Tibial artery (tissue), 4 donors: ENCODE measurements around the gene IGF2BP1.

Source experiments
- DNase-seq, 2 donors: peaks; one replicate each; pipeline ENCODE4 v3.0.0-alpha.2; 2019
- H3K27ac ChIP-seq, 2 donors: fragments of 200-600 bp; sonication (generic) in 1 of 2; 1 replicate in 1 of 2; 2 replicates in 1 of 2; pipeline ENCODE4 v1.5.1; 2018 to 2019; ENCODE audit warnings: mild to moderate bottlenecking in 1 of 2
- H3K27me3 ChIP-seq, 2 donors: fragments of 200-600 bp; sonication (generic) in 1 of 2; one replicate each; pipeline versions ENCODE4 v1.5.1 to v1.6.0; 2016 to 2019
- H3K36me3 ChIP-seq, 3 donors: fragments of 200-600 bp; sonication (generic) in 2 of 3; one replicate each; pipeline ENCODE4 v1.5.1; 2016 to 2019; ENCODE audit warnings: mild to moderate bottlenecking in 2 of 3
- H3K4me1 ChIP-seq, 4 donors: fragments of 200-600 bp; sonication (generic) in 2 of 4; 1 replicate in 3 of 4; 2 replicates in 1 of 4; pipeline ENCODE4 v1.5.1; 2016 to 2019
- H3K4me3 ChIP-seq, 2 donors: fragments of 200-600 bp; sonication (generic) in 1 of 2; 1 replicate in 1 of 2; 2 replicates in 1 of 2; pipeline ENCODE4 v1.5.1; 2018 to 2019; ENCODE audit warnings: mild to moderate bottlenecking in 2 of 2
- H3K9me3 ChIP-seq, 3 donors: fragments of 200-600 bp; sonication (generic) in 1 of 3; one replicate each; pipeline ENCODE4 v1.5.1; 2016 to 2019
- intact Hi-C: fragments of 100-400 bp; cut with DNase I; formaldehyde crosslinking; loops from one replicate; pipeline ENCODE4 v1.15.0; 2023; ENCODE audit warnings: low total_unique reads
- TF ChIP-seq, protein P1 (sequence below), 2 experiments: fragments of 200-600 bp in 1 of 2; fragments of 450-650 bp in 1 of 2; IDR thresholded peaks; one replicate each; pipeline ENCODE4 v1.5.1; 2017 to 2019; ENCODE audit warnings: antibody characterized with exemption in 2 of 2, mild to moderate bottlenecking in 1 of 2, moderate library complexity in 1 of 2

IGF2BP1 gene

DNA sequence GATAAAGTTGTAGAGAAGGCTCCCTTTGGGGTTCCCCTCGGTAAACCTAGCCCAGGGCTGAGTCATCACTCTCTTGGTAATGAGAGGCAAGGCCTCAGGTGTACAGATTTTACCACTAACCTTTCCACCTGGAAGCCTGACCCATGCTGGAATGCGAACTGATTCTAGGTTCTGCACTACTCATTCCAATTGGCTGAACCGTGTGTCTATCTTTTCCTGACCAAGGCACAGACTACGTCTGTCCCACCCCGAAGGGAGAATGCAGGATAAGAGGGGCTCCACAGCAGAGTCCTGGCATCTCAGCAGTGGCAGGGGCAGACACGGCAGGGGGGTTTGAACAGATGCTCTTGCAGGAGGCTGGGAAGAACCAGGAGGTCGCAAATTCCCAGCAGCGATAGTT is 70.0 kb downstream of the IGF2BP1 start:
- Histone ChIP-seq H3K27ac (no peak overlapping the region), H3K4me3 (no peak overlapping the region), H3K9me3 (no peaks in the 10 kb centered on the region), H3K36me3 (no peaks in the 10 kb centered on the region), H3K27me3 (peaks cover 0 to under 1% of the 10 kb centered on the region in 2 donors), H3K4me1 (no peaks in the 10 kb centered on the region)
- intact Hi-C loops, result no loop called here
- no peak for DNase-seq
- TF ChIP-seq, protein P1, sequence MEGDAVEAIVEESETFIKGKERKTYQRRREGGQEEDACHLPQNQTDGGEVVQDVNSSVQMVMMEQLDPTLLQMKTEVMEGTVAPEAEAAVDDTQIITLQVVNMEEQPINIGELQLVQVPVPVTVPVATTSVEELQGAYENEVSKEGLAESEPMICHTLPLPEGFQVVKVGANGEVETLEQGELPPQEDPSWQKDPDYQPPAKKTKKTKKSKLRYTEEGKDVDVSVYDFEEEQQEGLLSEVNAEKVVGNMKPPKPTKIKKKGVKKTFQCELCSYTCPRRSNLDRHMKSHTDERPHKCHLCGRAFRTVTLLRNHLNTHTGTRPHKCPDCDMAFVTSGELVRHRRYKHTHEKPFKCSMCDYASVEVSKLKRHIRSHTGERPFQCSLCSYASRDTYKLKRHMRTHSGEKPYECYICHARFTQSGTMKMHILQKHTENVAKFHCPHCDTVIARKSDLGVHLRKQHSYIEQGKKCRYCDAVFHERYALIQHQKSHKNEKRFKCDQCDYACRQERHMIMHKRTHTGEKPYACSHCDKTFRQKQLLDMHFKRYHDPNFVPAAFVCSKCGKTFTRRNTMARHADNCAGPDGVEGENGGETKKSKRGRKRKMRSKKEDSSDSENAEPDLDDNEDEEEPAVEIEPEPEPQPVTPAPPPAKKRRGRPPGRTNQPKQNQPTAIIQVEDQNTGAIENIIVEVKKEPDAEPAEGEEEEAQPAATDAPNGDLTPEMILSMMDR (IDR thresholded peaks at IDR 0.05), result no peak

DNA sequence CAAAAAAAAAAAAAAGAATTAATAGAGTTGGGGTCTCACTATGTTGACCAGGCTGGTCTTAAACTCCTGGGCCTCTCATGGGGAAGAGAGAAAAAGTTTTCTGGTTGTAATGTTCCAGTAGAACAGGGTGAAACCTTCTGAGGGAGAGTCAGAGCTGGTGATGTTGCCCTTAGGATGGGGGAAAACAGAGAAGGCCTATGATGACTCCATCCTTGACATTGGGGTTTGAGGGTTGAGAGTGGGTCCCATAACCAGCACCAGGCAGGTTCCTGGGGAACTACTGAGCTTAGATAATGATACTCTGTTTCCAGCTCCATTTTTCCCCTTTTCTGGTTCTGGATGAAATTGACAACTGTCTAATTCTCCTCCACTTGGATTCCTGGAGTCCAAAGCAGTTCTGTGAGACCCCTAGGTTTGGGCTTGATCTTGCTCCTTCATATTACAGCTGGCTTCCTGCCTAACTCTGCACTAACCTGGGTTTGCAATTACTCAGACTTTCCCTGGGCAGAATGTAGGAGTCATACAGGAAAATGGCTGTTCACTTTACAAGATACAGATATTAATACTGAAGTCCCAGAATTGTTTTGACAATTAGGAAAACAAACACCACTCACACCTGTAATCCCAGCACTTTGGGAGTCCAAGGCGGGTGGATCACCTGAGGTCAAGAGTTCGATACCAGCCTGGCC is 72.5 kb downstream of the IGF2BP1 start:
- intact Hi-C loops, result no loop called here
- Histone ChIP-seq H3K27ac (no peak overlapping the region), H3K36me3 (no peaks in the 10 kb centered on the region), H3K4me1 (no peaks in the 10 kb centered on the region), H3K9me3 (no peaks in the 10 kb centered on the region), H3K27me3 (peaks cover 0 to 18% of the 10 kb centered on the region in 2 donors), H3K4me3 (no peak overlapping the region)
- DNase-seq, result no peak
- TF ChIP-seq, protein P1 (IDR thresholded peaks at IDR 0.05), result no peak

DNA sequence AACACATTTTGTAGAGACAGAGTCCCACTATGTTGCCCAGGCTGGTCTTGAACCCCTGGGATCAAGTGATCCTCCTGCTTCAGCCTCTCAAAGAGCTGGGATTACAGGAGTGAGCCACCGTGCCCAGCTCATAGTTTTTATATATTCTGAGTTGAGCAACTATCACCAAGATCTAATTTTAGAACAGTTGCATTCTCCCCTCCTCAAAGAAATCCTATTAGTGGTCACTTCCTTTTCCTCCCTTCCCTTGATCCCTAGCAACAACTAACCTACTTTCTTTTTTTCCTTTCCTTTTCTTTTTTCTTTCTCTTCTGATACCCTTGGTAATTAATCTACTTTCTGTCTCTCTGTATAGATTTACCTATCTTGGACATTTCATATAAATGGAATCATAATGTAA is 73.9 kb downstream of the IGF2BP1 start:
- intact Hi-C loops, result no loop called here
- TF ChIP-seq, protein P1 (IDR thresholded peaks at IDR 0.05), result no peak
- H3K27ac ChIP-seq, result no peak overlapping the region

DNA sequence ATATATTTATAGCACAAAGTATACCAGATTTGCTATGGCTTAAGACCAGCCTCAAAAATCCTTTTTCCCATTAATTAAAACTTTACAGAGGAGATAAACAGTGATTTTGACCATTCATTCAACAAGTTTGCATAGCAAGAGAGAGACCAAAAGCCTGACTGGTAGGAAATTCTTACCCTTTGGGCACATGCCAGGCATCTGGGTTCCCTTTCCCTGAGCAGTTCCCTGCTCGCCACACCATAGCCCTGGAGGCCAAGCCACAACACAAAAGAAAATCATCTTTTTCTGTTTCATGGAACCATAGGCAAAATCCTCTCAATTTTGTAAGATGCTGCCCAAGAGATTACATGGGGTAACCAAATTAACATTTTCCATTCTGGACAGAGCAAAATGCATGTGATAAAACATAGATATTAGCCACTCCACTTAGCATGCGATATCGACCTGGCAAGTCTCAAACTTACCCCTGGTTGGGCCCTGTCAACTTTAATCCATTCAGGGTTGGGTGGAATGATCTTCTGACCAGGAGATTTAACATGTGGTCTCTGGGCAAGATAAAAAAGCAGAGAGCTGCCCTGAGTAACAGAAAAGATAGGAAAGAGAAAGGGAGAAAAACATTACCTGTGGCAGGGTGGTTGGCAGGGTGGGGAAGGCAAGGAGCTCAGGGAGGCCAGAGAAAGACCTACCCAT is 77.8 kb downstream of the IGF2BP1 start:
- Histone ChIP-seq H3K27me3 (peaks cover 0 to 48% of the 10 kb centered on the region in 2 donors), H3K36me3 (no peaks in the 10 kb centered on the region), H3K9me3 (no peaks in the 10 kb centered on the region), H3K27ac (no peak overlapping the region), H3K4me1 (no peaks in the 10 kb centered on the region), H3K4me3 (no peak overlapping the region)
- intact Hi-C loops, result no loop called here
- TF ChIP-seq, protein P1 (IDR thresholded peaks at IDR 0.05), result no peak
- no peak for DNase-seq

More for the DNA sequence above, 73.9 kb downstream of the IGF2BP1 start:
- Histone ChIP-seq H3K9me3 (no peaks in the 10 kb centered on the region), H3K4me3 (no peak overlapping the region), H3K27me3 (peaks cover 0 to 23% of the 10 kb centered on the region in 2 donors), H3K36me3 (no peaks in the 10 kb centered on the region), H3K4me1 (no peaks in the 10 kb centered on the region)
- no peak for DNase-seq

DNA sequence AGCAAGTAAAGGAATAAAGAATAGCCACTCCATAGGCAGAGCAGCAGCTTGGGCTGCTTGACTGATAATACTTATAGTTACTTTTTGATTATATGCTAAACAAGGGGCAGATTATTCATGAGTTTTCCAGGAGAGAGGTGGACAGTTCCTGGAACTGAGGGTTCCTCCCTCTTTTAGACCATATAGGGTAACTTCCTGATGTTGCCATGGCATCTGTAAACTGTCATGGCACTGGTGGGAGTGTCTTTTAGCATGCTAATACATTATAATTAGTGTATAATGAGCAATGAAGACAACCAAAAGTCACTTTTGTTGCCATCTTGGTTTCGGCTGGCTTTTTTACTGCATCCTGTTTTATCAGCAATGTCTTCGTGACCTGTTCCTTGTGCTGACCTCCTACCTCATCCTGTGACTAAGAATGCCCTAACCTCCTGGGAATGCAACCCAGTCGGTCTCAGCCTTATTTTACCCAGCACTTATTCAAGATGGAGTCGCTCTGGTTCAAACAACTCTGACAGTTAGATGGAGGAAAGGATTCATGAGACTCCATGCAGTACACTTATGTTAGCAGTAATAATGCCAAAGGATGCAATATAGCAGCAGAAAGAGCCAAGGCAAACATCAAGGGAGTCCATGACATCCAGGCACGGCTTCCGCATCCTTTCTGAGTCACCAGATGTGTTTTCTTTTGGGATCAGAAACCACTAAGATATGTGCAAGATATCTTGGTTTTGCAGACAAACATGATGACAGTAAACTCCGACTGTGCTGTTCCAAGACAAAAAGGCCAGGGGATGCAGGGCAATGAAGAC is 79.6 kb downstream of the IGF2BP1 start:
- Histone ChIP-seq H3K36me3 (no peaks in the 10 kb centered on the region), H3K4me3 (no peak overlapping the region), H3K27ac (no peak overlapping the region), H3K4me1 (no peaks in the 10 kb centered on the region), H3K9me3 (no peaks in the 10 kb centered on the region), H3K27me3 (peaks cover 0 to 48% of the 10 kb centered on the region in 2 donors)
- intact Hi-C loops, result no loop called here
- TF ChIP-seq, protein P1 (IDR thresholded peaks at IDR 0.05), result no peak
- no peak for DNase-seq
